ENCODE results near the gene HSPB1. TPM values are rescaled to one million over a fixed set of nuclear protein-coding genes. Genes with fewer than 3 reads are reported as not detected.
"Not testable (repeated sequence)": the region's sequence is repeated elsewhere in the genome, so short reads cannot be mapped to it uniquely, and the experiment has no call there.

The HSPB1 gene
- total RNA-seq, 1 donor from 2014 or later = 609 TPM

DNA sequence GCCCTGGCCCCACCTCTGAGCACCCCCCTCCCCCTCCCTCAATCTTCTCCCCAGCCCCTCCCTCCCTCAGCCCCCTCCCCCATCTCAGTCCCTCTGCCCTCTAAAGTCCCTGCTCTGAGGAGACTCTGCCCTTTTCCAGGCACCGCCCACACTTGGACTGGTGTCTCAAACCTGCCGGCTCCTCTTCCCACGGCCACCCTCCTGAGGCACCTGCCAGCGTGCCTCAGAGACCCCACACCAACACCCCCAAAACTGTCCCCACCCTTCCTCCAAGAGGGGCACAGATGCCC is 34.6 kb upstream of the HSPB1 start:
- Histone ChIP-seq H3K27me3 (ENCODE audit: low read depth) (peaks cover 48% of the 10 kb centered on the region), H3K27ac (no peak overlapping the region), H3K9me3 (no peaks in the 10 kb centered on the region), H3K36me3 (no peaks in the 10 kb centered on the region), H3K4me3 (no peak overlapping the region), H3K4me1 (peaks cover 10% of the 10 kb centered on the region)
- TF ChIP-seq CTCF (IDR thresholded peaks at IDR 0.05) = no peak
- no peak for DNase-seq
- intact Hi-C loops (cut with DNase I) = no loop called here
- no peak for ATAC-seq

GRCh38 chr7:76268376-76268775 is 34.1 kb upstream of the HSPB1 start:
- Histone ChIP-seq H3K27me3 (ENCODE audit: low read depth) (peaks cover 53% of the 10 kb centered on the region), H3K36me3 (no peaks in the 10 kb centered on the region), H3K4me3 (no peak overlapping the region), H3K4me1 (peaks cover 10% of the 10 kb centered on the region), H3K27ac (no peak overlapping the region), H3K9me3 (no peaks in the 10 kb centered on the region)
- peak in 1 of 2 donors; percentile 15 for ATAC-seq
- no peak for TF ChIP-seq CTCF (IDR thresholded peaks at IDR 0.05)
- intact Hi-C loops (cut with DNase I) = no loop called here
- DNase-seq = no peak

GRCh38 chr7:76269895-76270294 is 32.6 kb upstream of the HSPB1 start:
- DNase-seq = no peak
- H3K27me3 ChIP-seq (ENCODE audit: low read depth) = peaks cover 65% of the 10 kb centered on the region

DNA sequence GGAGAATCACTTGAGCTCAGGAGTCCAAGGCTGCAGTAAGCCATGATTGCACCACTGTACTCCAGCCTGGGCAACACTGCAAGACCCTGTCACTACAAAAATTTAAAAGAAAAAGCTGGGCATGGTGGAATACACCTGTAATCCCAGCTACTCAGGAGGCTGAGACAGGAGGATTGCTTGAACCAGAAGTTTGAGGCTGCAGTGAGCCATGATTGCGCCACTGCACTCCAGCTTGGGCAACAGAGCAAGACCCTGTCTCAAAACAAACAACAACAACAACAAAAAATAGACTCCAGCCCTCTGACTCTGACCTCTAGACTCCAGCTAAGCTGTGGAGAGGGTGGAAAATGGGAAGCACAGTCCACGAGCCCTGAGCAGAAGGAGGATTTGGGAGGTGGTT is 31.1 kb upstream of the HSPB1 start:
- DNase-seq; H3K4me3 ChIP-seq; H3K9me3 ChIP-seq; H3K27ac ChIP-seq; ATAC-seq; H3K36me3 ChIP-seq; intact Hi-C loops (cut with DNase I): not testable (repeated sequence)
- peaks cover 10% of the 10 kb centered on the region for H3K4me1 ChIP-seq
- peaks cover 62% of the 10 kb centered on the region for H3K27me3 ChIP-seq (ENCODE audit: low read depth)

More at GRCh38 chr7:76269895-76270294, 32.6 kb upstream of the HSPB1 start:
- no peak for ATAC-seq
- no peak for TF ChIP-seq CTCF (IDR thresholded peaks at IDR 0.05)
- Histone ChIP-seq H3K27ac (no peak overlapping the region), H3K4me1 (peaks cover 10% of the 10 kb centered on the region), H3K9me3 (no peaks in the 10 kb centered on the region), H3K36me3 (no peaks in the 10 kb centered on the region), H3K4me3 (no peak overlapping the region)
- intact Hi-C loops (cut with DNase I) = no loop called here

GRCh38 chr7:76272142-76272541 is 30.3 kb upstream of the HSPB1 start:
- ATAC-seq = no peak
- intact Hi-C loops (cut with DNase I) = no loop called here

More at GRCh38 chr7:76272142-76272541, 30.3 kb upstream of the HSPB1 start:
- Histone ChIP-seq H3K27me3 (ENCODE audit: low read depth) (peaks cover 62% of the 10 kb centered on the region), H3K9me3 (no peaks in the 10 kb centered on the region), H3K4me1 (peaks cover 5% of the 10 kb centered on the region), H3K27ac (no peak overlapping the region), H3K4me3 (no peak overlapping the region), H3K36me3 (no peaks in the 10 kb centered on the region)
- no peak for TF ChIP-seq CTCF (IDR thresholded peaks at IDR 0.05)
- no peak for DNase-seq
